Skin of body (tissue), 2 donors: ENCODE results near the gene ENOX2. TPM values are rescaled to one million over a fixed set of nuclear protein-coding genes. Genes with fewer than 3 reads are reported as not detected.
"Not testable (repeated sequence)": the region's sequence is repeated elsewhere in the genome, so short reads cannot be mapped to it uniquely, and the experiment has no call there.

ENCODE experiments used
- DNase-seq: peaks from one replicate; lab custom pipeline; 2025; lab: John Stamatoyannopoulos, UW
- total RNA-seq: library from RNA; depleted of rRNA; stranded (reverse); fragments of >200 nt; gene quantifications from one replicate; pipeline ENCODE4 v1.2.3, GENCODE V29; 2014

ENOX2 gene
- total RNA-seq, 1 donor from 2014 or later: 8.4 TPM

DNA sequence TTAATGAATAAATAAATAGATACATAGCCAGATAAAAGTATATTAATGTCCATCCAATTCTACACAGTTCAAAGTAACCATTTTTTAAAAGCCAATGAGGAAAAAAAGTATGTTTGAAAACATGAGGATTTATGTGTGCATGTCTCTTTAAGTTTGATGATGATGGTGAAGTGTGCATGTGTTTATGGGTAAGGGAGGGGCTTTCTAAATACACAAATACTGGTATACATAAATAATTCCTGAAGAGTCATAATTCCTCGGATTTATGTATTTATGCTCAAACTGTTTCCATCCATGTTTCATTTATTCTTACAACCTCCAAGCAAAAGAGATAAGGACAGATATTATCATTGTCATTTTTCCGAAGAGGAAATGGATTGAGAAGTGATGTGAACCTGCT lies 75.4 kb downstream of the ENOX2 start:
- DNase-seq: no peak

DNA sequence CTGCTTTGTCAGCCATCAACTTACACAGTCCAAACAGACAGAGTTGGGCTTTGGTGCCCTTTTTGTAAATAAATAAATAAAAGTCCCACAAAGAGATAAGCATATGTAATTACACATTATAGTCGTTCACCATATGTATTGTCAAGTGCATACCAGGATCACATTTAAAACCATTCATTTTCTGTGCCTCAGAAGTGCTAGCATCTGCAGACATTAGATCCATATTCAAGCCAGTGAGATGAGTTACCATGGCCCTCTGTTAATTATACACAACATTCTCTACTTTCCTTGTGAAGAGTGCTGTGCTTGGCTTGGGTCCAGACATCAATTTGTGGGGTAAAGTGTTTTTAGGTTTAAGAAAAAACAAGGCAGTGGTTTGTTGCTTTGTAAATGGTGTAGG lies 76.8 kb downstream of the ENOX2 start:
- no peak for DNase-seq

DNA sequence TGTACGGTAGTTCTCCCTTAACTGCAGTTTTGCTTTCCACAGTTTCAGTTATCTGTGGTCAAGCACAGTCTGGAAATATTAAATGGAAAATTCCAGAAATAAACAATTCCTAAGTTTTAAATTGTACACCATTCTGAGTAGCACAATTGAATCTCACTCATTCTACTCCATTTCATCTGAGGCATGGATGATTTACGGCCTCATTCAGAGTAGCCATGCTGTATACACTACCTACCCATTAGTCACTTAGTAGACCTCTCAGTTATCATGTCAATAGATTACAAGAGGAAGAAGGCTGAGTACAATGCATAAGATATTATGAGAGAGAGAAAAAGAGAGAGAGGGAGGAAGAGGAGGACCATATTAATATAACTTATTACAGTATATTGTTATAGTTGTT lies 77.5 kb downstream of the ENOX2 start:
- no peak for DNase-seq

DNA sequence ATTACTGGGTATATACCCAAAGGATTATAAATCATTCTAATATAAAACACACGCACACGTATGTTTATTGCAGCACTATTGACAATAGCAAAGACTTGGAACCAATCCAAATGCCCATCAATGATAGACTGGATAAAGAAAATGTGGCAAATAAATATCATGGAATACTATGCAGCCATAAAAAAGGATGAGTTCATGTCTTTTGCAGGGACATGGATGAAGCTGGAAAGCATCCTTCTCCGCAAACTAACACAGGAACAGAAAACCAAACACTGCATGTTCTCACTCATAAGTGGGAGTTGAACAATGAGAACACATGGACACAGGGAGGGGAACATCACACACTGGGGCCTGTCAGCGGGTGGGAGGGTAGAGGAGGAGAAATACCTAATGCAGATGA lies 83.6 kb downstream of the ENOX2 start:
- DNase-seq: not testable (repeated sequence)

DNA sequence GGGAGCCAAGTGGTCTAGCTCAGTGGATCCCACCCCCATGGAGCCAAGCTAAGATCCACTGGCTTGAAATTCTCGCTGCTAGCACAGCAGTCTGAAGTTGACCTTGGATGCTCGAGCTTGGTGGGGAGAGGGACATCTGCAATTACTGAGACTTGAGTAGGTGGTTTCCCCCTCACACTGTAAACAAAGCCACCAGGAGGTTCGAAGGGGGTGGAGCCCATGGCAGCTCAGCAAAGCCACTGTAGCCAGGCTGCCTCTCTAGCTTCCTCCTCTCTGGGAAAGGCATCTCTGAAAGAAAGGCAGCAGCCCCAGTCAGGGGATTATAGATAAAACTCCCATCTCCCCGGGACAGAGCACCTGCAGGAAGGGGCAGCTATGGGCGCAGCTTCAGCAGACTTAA lies 89.1 kb downstream of the ENOX2 start:
- DNase-seq: not testable (repeated sequence)

DNA sequence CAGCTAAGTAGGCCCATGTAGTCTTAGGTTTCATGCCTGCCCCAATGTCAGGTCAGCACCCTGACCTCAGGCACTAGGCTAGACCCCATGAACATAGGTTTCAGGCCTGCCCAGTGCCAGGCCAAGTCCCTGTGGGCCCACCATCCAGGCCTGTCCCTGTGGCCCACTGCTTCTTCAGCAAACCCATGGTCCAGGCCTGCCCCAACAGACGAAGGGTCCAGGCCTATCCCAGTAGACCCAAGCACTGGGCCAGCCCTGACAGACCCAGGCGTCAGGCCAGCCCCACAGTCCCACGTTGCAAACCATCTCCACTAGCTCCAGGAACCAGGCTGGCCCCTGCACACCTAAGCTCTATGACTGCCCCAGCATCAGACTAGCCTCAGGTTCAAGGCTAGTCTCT lies 92.4 kb downstream of the ENOX2 start:
- DNase-seq: no peak

DNA sequence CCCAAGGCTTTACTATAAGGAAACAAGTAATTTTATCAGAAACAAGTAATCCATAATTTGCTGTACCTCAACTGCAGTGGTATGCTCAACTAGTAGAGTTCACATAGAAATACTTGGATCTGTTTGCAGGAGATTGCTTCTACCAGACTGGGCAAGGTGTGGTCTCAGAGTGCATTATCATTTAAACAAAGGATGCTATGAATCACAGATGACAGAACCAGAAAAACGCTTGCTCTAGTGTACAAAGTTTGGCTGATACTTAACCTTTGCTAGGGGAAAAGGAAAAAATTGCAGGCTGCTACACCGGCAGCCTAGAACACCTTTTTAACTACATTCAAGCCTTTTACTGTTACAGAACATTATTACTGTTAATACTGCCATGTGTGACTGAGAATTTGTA lies 97.1 kb downstream of the ENOX2 start:
- DNase-seq: no peak

DNA sequence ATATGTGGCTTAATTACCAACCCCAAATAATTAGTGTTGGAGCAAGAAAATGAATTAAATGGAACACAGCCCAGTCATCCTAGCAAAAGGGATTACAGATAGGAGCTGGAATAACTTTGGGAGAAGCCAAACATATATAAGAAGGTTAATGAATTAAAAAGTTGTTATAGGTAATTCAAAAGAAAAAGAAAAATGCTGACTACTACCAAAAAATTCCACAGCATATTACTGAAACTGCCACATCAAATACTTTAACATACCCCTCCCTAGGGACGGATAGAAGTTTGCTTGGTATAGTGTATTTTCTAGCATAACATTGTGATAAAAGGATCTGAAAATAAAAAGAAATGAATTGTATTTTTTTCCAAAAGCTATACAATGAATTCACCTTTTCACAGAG lies 99.5 kb downstream of the ENOX2 start:
- DNase-seq: no peak

DNA sequence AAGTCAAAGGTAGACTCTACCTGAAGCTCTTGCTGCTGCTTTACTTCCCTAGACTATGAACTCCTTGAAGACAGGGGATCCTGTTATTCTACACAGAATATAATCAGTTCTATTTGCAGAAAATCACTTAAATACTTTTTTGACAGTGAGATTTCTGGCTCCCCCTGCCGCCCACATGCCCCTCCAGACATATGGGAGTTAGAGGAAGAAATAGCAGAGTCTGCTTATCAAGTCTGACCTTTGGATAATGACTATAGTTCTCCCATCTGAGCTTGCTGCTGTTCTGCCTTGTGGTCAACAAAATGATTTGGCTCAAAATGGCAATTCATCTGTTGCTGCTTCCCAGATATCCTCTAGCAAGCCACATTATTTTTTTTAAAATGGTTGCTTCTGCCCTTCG lies 101.1 kb downstream of the ENOX2 start:
- no peak for DNase-seq

DNA sequence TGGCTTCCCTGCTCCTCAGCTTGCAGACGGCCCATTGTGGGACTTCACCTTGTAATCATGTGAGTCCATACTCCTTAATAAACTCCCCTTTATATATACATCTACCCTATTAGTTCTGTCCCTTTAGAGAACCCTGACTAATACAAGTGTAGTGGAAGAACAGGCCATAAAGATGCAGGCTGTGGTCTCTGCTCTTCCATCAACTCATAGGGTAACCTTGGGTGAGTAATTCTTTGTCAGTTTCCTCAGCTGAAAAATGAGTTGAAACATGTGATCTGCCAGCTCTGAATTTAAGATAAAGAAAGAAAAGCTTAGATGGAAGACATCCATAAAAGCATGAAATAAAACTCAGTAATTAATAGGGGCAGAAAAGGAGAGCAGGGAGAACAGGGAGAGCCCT lies 103.6 kb downstream of the ENOX2 start:
- DNase-seq: no peak

DNA sequence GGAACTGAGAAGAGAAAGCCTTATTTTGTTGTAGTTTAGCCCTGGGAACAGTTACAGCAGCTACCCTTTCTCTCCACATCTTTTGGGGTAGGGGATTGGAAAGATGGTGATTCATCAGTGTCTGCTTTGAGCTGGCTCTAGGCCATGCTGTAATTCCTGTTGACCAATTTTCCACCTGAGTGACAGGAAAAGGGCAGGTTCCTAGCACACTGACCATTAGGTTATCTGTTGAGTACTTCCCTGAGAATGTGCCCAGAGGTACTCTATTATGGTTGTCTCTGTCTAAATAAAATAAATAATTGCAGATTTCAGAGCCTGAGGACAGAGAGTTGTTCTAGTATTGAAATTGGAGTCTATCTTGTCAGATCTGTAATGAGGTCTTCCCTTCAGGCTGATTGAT lies 109.0 kb downstream of the ENOX2 start:
- DNase-seq: no peak

DNA sequence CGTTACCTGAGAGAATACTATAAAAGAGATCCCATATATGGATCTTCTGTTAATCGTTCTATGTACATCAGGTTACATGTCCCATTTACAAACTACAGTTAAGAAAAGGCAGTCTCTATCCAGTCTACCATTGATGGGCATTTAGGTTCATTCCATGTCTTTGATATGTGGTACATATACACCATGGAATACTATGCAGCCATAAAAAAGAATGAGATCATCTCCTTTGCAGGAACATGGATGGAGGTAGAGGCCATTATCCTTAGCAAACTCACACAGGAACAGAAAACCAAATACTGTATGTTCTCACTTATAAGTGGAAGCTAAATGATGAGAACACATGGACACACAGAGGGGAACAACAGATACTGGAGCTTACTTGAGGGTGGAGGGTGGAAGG lies 111.1 kb downstream of the ENOX2 start:
- DNase-seq: not testable (repeated sequence)

DNA sequence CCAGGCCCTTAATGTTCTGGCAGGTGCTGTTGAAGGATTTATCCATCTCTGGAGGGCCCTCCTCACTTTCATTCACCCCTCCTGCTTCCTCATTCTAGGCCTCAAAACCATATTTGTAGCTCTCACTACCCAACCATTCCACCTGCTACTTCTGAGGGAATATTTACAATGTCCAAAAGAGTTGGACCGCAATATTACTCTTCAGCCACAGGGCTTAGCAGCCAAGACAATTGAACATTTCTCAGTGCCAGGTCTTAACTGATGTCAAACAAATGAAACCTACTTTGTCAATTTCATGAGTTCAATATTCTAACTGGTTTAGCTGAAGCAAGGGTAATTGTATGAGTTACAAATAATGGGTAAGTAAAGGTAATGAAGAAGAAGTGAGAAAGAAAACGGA lies 113.2 kb downstream of the ENOX2 start:
- no peak for DNase-seq

DNA sequence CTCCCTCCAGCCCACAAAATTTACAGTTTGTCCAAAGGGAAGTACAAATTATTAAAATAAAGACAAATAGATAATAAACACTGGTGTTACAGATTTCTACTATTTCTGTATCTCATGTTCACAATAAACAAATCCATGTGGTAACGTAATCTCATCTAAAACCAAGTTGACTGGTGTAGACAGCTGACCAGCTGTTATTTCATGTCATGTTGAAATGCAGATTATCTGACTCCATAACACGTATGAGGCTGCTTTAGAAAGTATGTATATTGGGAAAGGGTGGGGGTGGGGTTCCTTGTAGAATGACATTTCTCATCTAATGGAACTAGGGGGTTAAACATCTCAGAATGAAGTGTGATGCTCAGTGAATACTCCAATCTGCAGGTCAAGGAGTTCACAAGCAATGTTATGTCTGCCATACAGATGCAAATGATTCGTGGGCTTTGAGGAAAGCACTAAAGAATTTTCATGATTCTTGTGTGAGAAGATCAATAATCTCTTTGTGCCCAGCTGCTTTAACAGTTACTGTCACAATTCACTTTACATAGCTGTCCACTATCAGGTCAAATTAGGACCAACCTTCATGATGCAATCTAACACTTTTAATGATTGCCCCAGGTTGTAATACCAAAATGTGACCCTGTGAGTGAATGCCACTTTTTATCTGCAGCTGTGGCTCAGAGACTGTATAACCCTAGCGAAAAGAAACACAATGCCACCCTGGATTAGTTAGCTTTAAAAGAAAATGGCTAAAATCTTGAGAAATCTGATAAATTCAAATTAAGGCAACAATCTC lies 114.0 kb downstream of the ENOX2 start:
- DNase-seq: no peak

DNA sequence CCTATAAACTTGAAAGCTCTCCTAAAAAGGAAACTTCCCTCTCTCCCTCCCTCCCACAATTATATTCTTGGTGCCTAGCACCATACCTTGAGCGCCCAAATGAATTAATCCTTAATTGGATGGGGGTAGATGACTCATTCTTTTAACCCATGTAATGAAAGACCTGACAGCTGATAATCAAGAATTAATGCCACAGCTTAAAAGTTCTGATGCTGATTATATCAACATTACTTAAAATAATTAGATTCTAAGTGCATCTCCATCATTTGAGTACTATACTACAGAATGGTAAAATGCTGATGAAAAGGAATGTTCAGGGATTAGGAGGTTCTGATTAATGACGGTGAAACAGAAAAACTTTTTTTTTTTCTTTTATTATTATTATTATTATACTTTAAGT lies 117.0 kb downstream of the ENOX2 start:
- DNase-seq: no peak

DNA sequence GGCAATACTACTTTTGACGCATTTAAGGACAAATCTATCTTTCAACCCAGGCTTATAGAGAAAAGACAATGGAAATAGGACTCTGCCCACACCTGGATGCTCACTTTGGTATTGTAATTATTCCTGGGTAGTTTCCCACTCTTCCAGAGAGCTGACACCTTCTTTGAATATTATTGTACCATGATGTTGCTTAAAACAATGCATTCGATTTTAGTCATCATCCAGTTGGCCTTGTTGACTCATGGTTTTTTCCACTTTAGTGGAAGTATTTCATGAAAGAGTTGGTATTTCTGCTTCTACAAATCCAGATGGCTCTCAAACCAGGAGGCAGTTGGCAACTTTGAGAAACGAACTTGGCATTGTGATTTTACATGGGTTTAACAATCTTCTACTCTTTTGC lies 124.2 kb downstream of the ENOX2 start:
- DNase-seq: no peak

DNA sequence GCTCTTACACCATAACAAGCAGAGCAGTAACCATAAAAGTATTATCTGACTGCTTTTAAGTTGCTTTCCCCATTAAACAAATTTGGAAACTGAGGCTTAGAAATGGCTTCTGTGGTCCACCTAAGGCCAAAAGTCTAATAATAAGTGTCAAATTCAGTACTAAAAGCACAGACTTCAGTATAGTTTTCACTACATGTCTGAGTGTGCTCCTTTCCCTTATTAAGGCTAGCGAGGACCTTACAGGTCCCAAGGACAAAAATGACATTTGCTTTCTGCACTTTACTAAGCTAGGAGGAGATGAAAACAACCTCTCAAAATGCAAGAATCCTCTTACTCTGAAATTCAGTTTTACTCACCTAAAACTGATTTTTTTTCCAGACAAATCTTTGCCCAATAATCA lies 127.2 kb downstream of the ENOX2 start:
- no peak for DNase-seq

DNA sequence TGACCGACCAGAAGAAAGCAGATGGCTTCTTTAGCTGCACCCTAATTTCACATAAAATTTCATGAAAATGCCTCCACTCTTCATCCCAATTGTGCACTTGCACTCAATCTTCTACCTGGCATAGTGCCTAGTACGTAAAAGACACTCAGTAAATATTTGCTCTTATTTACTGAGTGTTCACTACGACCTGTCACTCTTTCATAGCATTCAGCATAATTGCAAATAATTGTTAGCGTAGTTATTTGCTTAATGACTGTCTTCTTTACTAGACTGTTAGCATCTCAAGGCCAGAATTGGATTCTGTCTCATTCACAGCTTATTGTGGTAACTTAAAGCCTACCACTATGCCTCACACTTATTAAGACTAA lies 130.2 kb downstream of the ENOX2 start:
- DNase-seq: no peak

DNA sequence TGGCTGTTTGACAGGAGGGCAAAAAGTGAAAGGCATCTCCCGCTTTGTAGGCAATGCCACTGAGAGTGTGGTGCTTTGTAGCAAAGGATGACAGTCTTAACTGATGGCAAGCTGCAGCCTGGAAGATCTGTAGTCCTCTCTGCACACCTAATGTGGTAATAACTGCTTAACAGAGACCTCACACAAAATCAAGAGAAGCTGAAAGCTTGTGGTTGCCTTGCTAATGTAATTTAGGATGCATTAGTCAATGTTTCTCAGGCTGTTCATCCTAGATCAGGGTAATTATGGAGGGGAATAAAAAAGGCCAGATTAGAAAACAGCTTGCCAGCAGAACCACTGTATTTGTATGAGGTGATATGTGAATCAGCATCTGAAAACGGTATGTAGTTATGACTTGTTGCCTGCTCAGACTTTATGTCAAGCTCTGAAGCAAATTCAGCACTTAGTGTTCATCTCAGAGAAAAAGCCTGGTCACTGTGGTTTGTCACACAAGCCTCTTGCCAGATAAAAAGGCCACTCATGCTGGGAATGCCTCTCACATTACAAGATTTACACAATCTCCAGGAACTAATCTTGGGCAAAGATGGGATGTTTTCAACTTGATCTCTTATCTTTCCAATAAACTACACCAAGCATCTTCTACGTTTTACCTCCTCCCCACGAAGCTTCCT lies 130.8 kb downstream of the ENOX2 start:
- DNase-seq: no peak

DNA sequence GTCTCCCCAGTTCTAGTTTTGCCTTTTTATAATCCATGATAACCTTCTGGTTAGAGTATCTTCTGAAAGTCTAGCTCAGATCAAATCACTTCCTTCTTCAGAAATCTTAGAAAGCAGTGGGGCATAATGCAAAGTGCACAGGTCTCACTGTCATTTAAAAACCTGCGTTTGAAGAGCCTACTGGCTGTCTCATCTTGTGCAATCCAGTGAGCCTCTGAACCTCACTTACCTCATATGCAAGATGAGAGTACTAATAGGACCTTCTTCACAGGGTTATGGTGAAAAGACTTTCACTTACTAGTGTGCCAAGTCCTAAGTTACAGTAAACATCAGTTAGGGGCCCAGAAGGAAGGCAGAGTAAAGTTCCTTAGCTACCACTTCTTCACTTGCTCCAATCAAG lies 131.4 kb downstream of the ENOX2 start:
- no peak for DNase-seq

DNA sequence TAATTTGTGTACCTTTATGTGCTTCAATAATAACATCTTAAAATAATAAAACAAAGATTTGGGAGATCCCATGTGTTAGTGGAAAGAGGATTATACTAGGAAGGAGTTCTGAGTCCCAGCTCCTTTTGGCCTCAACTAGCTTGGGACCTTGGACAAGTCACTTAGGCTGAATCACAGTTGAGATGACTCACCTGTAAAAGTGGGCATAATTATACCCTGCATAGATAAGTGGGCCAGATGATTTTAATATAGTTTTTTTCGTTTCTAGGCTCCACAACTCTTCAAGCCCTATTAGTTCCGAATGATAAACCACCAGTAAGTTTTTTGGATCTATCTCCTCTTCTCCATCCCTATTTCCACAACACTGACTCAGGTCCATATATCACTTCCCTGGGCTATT lies 131.8 kb downstream of the ENOX2 start:
- DNase-seq: no peak

DNA sequence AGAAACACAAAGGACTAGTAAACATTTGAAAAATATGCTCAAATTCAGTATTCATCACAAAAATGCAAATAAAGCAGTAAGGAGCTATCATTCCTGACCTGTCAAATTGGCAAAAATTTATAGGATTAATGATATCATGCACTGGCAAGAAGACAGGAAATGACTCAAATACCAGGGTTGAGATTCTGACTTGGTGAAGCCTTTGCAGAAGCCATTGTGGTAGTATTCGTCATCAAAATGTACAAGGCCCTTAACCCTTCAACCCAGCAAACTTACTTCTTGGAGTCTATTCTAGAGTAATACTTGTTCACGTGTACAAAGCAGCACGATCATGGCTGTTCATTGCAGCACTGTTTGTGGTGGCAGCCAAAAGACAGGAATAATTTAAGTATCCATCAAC lies 132.4 kb downstream of the ENOX2 start:
- DNase-seq: no peak

DNA sequence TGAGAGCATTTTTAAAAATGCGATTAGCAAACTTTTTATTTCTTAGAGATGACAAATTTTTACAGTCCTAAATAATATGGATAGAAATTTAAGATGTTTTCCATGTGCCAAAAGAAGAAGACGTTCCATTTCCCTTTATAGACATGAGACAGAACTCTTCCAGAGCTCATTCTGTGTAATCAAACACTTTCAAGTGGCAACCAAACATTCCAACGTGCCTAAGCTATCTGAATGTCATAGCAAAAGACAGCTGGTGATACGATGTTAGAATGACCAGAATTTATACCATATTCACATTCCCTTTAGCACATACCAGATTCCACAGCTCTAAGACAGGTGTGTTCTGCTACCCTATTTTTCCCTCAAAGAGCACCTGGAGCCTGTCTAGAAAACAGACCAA lies 133.2 kb downstream of the ENOX2 start:
- DNase-seq: no peak
